ENCODE data around the gene KRT7.

Gene KRT7

DNA sequence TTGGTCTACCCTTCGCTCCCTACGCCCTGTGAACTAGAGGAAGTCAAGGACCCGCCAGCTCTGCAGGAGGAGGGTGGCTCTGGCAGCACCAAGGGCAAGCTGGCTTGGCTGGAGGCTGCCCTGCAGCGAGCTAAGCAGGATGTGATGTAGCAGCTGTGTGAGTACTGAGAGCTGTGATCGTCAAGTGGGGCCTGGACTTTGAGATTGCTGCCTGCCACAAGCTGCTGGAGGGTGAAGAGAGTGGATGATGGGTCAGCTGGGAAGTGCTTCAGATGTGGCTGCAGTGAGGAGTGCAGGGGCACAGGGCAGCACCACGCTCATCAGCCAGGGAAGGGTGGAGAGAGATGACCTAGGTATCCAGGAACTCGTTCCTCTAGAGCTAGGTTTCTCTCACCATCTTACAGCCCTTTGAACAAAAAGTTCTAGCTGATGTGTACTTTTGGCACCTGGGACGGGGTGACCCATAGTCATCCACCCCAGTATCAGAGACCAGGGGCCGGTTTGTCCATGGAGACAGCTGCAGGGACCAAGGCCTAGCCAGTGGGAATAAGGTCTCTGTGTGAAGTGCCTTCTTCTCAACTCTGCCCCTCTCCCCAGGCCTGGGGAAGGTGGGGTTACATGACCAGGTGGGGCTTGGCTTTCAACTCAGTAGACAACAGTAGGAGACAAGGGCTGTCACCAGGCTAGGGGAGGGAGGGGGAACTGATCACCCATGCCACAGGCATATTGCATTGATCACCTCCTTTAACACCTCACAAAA is 44.6 kb downstream of the KRT7 start:
- no peaks in the 10 kb centered on the region for H3K27me3 ChIP-seq (ENCODE audit: insufficient read depth, low read length)
- H3K4me1 ChIP-seq (ENCODE audit: control insufficient read depth, insufficient read depth, low read length, unreplicated experiment) = peaks cover 39% of the 10 kb centered on the region
- H3K36me3 ChIP-seq (ENCODE audit: insufficient read depth, low read length) = no peaks in the 10 kb centered on the region
- H2AFZ ChIP-seq (ENCODE audit: low read length, unreplicated experiment) = no peak overlapping the region
- no peaks in the 10 kb centered on the region for H3K79me2 ChIP-seq (ENCODE audit: control insufficient read depth, insufficient read depth, low read length, unreplicated experiment)
- H3K4me3 ChIP-seq (ENCODE audit: low read depth, low read length) = no peak overlapping the region
- no peak overlapping the region for H3K27ac ChIP-seq (ENCODE audit: low read depth, low read length)

DNA sequence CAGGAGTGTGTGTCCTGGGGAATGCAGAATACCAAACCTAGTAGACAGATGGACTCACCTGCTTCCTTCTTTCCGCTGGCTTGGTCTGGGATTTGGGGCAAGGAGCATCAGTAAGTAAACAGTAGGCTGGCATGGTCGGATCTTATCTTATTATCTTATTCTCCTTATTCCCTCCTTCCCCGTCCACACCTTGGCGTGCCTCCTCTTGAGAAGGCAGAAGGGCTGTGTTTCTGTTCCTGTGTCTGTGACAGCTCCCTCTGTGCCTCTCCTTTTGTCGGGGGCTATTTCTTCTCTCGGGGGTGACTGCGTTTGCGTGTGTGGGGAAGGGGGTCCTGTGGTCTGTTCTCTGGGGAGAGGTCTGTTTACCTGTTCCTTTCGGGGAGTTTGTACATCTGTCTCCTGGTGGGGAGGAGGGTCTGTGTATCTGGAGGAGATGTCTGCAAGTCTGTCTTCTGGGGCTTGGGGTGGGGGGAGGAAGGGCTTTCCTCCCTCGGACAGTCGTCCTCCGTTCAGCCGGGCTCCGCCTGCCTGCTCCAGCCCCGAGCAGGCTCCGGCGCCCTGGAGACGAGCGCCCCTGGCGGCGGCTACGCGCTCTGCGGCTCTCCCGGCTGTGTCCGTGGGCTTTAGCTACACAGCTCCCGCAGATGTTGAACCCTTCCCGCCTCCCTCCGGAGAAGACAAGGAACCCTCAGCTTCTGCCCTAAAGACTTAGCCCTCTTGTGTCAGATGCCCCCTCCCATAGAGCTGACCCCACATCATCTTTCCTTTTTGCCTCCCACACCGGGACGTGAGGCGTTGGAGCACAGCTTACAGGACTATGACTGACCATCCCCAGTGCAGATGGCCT is 45.8 kb downstream of the KRT7 start:
- peak overlapping the region; percentile 53; the same call in 1 of the 2 replicates for H3K4me3 ChIP-seq (ENCODE audit: low read depth, low read length)
- H3K36me3 ChIP-seq (ENCODE audit: insufficient read depth, low read length) = no peaks in the 10 kb centered on the region
- H3K4me1 ChIP-seq (ENCODE audit: control insufficient read depth, insufficient read depth, low read length, unreplicated experiment) = peaks cover 39% of the 10 kb centered on the region
- H2AFZ ChIP-seq (ENCODE audit: low read length, unreplicated experiment) = no peak overlapping the region
- H3K79me2 ChIP-seq (ENCODE audit: control insufficient read depth, insufficient read depth, low read length, unreplicated experiment) = no peaks in the 10 kb centered on the region
- H3K27me3 ChIP-seq (ENCODE audit: insufficient read depth, low read length) = no peaks in the 10 kb centered on the region
- H3K27ac ChIP-seq (ENCODE audit: low read depth, low read length) = peak overlapping the region; percentile 100

DNA sequence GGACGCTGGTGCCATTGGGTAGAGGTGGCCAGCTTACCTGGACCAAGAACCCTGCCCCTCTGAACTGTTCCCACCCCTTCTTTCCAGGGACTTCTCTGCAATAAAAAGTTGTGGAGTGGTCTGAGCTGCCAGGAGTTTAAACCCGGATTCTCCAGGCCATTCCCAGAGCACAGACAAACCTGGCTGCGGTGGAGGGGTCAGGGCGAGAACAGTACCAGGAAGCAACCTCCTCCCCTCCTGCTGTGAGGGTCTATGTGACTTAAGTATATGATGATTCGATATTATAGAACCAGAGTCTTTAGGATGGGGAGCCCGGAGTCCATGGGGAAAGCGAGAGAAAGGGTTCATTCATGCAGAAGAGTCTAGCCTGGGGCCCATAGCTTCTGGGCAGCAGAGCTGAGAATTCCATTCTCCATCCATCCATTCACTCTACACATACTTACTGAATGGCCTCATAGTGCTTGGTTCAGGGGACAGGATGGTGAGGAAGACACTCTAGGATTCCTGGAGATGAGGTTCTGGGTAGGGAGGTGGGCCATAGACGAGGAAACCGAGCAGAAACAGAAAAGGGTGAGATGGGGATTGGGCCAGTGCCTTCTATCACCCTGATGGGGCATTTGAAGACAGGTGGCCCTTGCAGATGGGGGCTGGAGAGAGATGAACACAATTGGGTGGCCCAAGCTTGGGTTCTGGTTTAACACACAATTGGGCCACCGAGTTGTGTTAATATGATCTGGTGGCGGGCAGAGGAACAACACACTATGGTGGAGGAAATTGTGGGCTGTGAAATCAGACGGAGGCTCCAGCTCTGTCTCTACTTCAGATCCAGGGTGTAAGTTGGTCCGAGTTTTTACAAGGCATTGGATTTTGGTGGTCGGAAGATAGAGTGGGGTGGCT is 46.6 kb downstream of the KRT7 start:
- Histone ChIP-seq H3K36me3 (ENCODE audit: insufficient read depth, low read length) (no peaks in the 10 kb centered on the region), H3K27ac (ENCODE audit: low read depth, low read length) (peak overlapping the region; percentile 100), H2AFZ (ENCODE audit: low read length, unreplicated experiment) (no peak overlapping the region), H3K4me1 (ENCODE audit: control insufficient read depth, insufficient read depth, low read length, unreplicated experiment) (peaks cover 43% of the 10 kb centered on the region), H3K4me3 (ENCODE audit: low read depth, low read length) (peak overlapping the region; percentile 1; the same call in 1 of the 2 replicates), H3K27me3 (ENCODE audit: insufficient read depth, low read length) (no peaks in the 10 kb centered on the region), H3K79me2 (ENCODE audit: control insufficient read depth, insufficient read depth, low read length, unreplicated experiment) (no peaks in the 10 kb centered on the region)

DNA sequence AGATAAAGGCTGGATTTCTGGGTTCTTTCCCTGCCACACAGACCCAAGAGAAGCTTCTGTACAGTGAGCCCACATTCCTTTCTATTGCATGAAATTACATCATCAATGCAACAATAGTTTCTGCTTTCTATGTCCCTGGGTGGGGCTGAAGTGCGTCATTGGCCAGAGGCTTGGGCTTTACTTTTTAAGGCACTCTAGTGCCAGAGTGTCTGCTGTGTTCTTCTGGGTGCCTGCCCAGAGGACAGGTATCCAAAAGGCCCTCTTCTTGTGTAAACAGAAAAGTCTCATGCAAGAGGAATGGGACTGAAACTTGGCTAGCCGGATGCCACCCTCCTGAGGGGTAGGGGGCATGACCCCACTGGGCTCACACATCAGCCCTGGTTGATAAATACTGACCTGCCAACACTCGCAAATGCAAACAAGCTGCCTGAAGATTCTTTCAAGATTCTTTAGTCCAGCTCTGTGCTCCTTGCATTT is 47.3 kb downstream of the KRT7 start:
- Histone ChIP-seq H3K4me1 (ENCODE audit: control insufficient read depth, insufficient read depth, low read length, unreplicated experiment) (peaks cover 50% of the 10 kb centered on the region), H2AFZ (ENCODE audit: low read length, unreplicated experiment) (no peak overlapping the region)

DNA sequence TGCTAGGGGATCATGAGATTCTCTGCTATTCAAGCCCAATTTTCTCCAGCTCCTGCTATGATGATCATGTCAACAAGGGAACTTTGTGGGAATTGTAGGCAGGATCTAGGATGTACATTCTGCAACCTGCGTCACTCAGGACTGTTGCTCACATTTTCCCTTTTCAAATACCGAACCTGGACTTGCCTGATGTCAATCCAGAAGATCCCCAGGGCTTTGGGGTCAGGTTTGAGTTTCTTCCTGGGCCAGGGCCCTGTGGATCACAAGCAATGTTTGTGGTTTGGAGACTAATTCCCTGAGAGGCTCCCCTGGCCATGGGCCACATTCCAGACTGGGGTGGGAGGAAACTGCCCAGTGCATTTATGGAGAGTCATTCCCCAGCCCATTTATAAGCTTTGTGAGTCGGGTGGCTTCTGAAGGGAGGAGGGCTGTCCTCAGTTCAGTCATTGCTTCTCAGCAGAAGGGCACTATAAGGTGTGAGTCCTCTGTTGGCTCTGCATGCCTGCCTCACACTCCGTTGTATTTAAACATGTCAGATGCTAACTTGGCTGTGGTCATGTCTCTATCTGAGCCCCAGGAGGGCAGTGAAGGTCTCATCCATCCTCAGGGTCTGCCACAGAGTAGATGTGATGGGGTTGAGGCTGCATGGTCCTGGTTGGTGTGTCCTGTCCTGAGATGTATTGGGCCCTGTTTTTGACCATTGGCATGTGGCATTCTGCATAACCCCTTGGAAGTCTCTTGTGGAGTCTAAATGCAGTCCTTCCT is 47.9 kb downstream of the KRT7 start:
- Histone ChIP-seq H3K79me2 (ENCODE audit: control insufficient read depth, insufficient read depth, low read length, unreplicated experiment) (no peaks in the 10 kb centered on the region), H2AFZ (ENCODE audit: low read length, unreplicated experiment) (no peak overlapping the region), H3K4me1 (ENCODE audit: control insufficient read depth, insufficient read depth, low read length, unreplicated experiment) (peaks cover 56% of the 10 kb centered on the region), H3K36me3 (ENCODE audit: insufficient read depth, low read length) (no peaks in the 10 kb centered on the region), H3K4me3 (ENCODE audit: low read depth, low read length) (peak overlapping the region; percentile 35; the same call in 1 of the 2 replicates), H3K27ac (ENCODE audit: low read depth, low read length) (peak overlapping the region; percentile 100), H3K27me3 (ENCODE audit: insufficient read depth, low read length) (no peaks in the 10 kb centered on the region)

More for the DNA sequence above, 47.3 kb downstream of the KRT7 start:
- Histone ChIP-seq H3K36me3 (ENCODE audit: insufficient read depth, low read length) (no peaks in the 10 kb centered on the region), H3K79me2 (ENCODE audit: control insufficient read depth, insufficient read depth, low read length, unreplicated experiment) (no peaks in the 10 kb centered on the region), H3K27me3 (ENCODE audit: insufficient read depth, low read length) (no peaks in the 10 kb centered on the region), H3K27ac (ENCODE audit: low read depth, low read length) (peak overlapping the region; percentile 100), H3K4me3 (ENCODE audit: low read depth, low read length) (peak overlapping the region; percentile 35; the same call in 1 of the 2 replicates)

DNA sequence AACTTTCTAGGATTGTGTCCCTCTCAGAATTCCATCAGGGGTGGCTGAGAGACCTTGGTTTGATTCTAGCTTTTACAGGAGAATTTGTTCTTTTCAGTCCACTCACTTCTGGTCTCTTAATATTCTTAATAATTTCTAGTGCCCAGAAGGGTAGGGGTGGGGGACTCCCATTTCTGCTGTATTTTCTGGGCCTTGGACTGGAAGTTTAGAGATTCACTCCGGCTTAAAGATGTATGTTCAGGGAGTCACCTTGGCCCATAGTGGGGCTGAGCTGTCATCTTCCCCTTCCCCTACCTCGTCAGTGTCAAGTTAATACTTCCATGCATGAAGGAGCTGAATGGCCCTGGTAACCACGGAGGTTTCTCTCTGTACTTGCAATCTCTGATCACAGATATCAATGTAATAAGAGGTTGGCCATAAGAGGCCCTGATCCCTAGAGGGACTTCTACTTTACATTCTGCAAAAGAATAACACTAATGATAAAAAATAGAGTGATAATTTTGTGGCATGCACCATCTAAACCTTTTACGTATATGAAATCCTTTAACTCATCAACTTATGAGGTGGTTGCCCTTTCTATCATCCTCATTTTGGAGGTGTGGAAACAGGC is 51.6 kb downstream of the KRT7 start:
- Histone ChIP-seq H3K79me2 (ENCODE audit: control insufficient read depth, insufficient read depth, low read length, unreplicated experiment) (no peaks in the 10 kb centered on the region), H3K36me3 (ENCODE audit: insufficient read depth, low read length) (no peaks in the 10 kb centered on the region), H3K27ac (ENCODE audit: low read depth, low read length) (peak overlapping the region; percentile 77), H3K27me3 (ENCODE audit: insufficient read depth, low read length) (no peaks in the 10 kb centered on the region), H3K4me3 (ENCODE audit: low read depth, low read length) (no peak overlapping the region), H3K4me1 (ENCODE audit: control insufficient read depth, insufficient read depth, low read length, unreplicated experiment) (peaks cover 38% of the 10 kb centered on the region), H2AFZ (ENCODE audit: low read length, unreplicated experiment) (no peak overlapping the region)

DNA sequence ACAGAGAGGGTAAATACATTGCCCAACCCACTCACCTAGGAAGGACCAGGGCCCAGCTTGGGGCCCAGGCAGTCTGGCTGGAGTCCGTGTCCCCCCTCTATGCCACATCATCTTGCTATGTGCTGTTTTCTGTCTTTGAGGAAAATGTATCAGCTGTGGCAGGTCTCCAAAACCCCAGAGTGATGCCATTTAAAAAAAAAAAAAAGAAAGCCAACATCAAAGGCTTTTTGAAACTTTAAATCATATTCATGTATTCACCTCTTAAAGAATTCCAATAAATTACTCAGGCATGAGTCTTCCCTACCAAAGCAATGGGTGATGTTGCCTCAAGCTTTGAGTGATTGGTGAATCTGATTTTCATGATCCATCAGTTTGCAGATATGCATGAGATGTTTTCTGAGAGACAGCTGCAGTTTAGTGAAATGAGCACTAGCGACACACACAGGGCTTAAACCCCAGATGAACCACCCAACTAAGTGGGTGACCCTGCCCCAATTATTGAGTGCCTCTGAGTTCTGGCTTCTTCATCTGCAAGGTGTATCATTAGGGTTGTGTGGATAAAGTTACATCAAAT is 52.2 kb downstream of the KRT7 start:
- Histone ChIP-seq H3K36me3 (ENCODE audit: insufficient read depth, low read length) (no peaks in the 10 kb centered on the region), H3K4me1 (ENCODE audit: control insufficient read depth, insufficient read depth, low read length, unreplicated experiment) (peaks cover 33% of the 10 kb centered on the region), H3K27me3 (ENCODE audit: insufficient read depth, low read length) (no peaks in the 10 kb centered on the region), H3K27ac (ENCODE audit: low read depth, low read length) (peak overlapping the region; percentile 77), H2AFZ (ENCODE audit: low read length, unreplicated experiment) (no peak overlapping the region), H3K4me3 (ENCODE audit: low read depth, low read length) (no peak overlapping the region), H3K79me2 (ENCODE audit: control insufficient read depth, insufficient read depth, low read length, unreplicated experiment) (no peaks in the 10 kb centered on the region)

DNA sequence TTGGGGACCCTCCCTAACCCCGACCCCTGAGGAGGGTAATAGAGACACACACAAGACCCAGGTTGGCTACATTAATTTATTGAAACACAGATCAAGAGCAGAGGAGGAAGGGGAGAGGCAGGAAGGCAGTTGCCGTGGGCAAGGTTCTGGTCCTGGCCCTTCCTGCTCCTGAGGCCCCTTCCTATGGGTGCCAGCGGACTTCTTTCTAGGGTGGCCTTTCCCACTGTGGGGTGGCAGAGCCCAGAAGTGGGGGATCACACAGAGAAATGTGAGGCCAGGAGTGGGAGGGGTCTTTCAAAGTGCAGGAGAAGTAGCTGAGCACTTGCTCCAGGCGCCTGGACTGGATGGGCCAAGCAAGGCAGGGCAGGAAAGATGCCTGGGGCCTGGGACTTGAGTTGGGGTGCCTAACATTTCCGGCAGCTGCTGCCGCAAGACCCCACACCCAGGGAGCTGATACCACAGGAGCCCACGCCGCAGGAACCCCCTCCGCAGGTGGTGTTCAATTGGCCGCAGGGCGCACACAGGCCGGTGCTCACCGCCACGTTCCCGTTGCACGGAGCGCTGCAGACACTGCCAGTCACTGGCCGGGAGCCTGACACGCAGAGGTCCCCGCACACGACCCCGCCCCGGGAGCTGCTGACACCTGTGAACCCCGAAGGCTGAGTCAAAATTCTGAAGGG is 52.9 kb downstream of the KRT7 start:
- peaks cover 27% of the 10 kb centered on the region for H3K4me1 ChIP-seq (ENCODE audit: control insufficient read depth, insufficient read depth, low read length, unreplicated experiment)

More for the DNA sequence above, 52.9 kb downstream of the KRT7 start:
- Histone ChIP-seq H3K27ac (ENCODE audit: low read depth, low read length) (peak overlapping the region; percentile 77), H3K79me2 (ENCODE audit: control insufficient read depth, insufficient read depth, low read length, unreplicated experiment) (no peaks in the 10 kb centered on the region), H3K4me3 (ENCODE audit: low read depth, low read length) (no peak overlapping the region), H3K27me3 (ENCODE audit: insufficient read depth, low read length) (no peaks in the 10 kb centered on the region), H2AFZ (ENCODE audit: low read length, unreplicated experiment) (no peak overlapping the region), H3K36me3 (ENCODE audit: insufficient read depth, low read length) (no peaks in the 10 kb centered on the region)
